HUES6 (cell line): ENCODE data around the gene HLX.

Experiments used
- H3K27ac ChIP-seq: 2 replicates; pipeline ENCODE4 v1.7.0; 2013; ENCODE audit warnings: low read depth, mild to moderate bottlenecking, low read length, inconsistent platforms
- H3K27me3 ChIP-seq: 2 replicates; pipeline ENCODE4 v1.6.1; 2013; ENCODE audit warnings: low read length; ENCODE audit not compliant: control insufficient read depth, insufficient read depth
- H3K36me3 ChIP-seq: 2 replicates; pipeline ENCODE4 v1.6.1; 2013; ENCODE audit warnings: low read length; ENCODE audit not compliant: control insufficient read depth, insufficient read depth
- H3K4me1 ChIP-seq: 2 replicates; pipeline ENCODE4 v1.6.1; 2013; ENCODE audit warnings: low read length; ENCODE audit not compliant: control insufficient read depth, insufficient read depth
- H3K4me3 ChIP-seq: 2 replicates; pipeline ENCODE4 v1.5.1; 2013; ENCODE audit warnings: low read depth, low read length
- H3K9ac ChIP-seq: one replicate; pipeline ENCODE4 v1.6.1; 2013; ENCODE audit warnings: mild to moderate bottlenecking, low read length
- H3K9me3 ChIP-seq: 2 replicates; pipeline ENCODE4 v1.6.1; 2013; ENCODE audit warnings: low read depth, low read length; ENCODE audit not compliant: control insufficient read depth, insufficient read depth

HLX gene

DNA sequence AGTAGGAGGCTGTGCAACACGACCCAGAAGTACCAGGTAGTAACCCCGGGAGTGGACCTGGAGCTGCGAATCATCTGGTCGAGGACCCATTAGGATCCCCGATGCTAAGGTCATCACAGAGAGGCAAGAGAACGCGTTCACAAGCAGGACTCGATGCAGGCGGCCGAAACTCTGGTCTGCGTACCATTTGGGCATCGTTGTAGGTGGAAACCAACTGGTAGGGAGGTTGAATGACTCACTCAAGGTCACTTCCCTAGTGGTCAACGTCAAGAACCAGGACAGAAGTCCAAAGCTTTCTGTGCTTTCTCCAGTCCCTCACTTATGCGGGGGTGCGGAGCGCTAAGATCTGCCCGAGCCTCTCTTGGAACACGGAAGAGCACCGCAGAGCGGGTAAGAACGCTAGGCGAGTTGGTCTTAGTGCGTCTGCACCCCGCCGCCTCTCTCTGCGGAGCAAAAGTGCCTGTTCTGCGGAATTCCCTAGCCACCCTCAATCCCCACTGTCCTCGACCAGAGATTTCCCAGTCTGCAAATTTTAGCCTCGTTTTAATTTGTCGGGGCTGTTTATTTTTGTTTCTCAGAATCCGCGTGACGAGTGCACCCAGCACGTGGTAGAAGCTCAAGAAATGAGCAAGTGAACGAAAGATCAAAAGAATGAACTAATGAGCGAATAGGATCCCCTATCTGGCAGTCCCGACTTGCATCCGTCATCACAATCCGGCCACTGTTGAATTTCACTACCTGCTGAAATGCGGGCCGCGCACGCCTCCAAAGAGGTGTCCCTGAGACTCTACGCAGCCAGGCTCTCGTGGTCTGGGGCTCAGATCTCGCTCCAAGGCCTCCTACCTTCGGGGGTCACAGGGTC is 12.2 kb downstream of the HLX start:
- Histone ChIP-seq H3K27ac (no peak overlapping the region), H3K9me3 (no peaks in the 10 kb centered on the region)

DNA sequence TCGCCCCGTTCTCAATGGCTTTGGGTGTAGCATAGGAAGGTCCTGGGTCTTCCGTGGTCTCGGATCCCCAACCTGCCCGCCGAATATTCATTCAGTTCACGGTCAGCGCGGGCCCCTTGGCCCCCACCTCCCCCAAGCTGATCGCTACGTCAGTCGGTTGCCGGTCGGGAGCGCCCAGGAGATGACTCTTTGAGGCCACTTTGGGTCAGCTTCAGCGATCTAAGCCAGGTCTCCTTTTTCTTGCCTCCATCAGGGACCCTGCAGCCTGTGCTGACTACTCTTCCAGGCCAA is 12.8 kb downstream of the HLX start:
- Histone ChIP-seq H3K9me3 (no peaks in the 10 kb centered on the region), H3K27me3 (peaks cover 100% of the 10 kb centered on the region), H3K36me3 (no peaks in the 10 kb centered on the region), H3K9ac (no peak overlapping the region), H3K27ac (no peak overlapping the region), H3K4me3 (peak overlapping the region; percentile 27; the same call in 1 of the 2 replicates), H3K4me1 (peaks cover 57% of the 10 kb centered on the region)

More for the DNA sequence above, 12.2 kb downstream of the HLX start:
- Histone ChIP-seq H3K4me1 (peaks cover 60% of the 10 kb centered on the region), H3K36me3 (no peaks in the 10 kb centered on the region), H3K27me3 (peaks cover 100% of the 10 kb centered on the region), H3K9ac (no peak overlapping the region), H3K4me3 (peak overlapping the region; percentile 27; the same call in 1 of the 2 replicates)

- H3K9me3 ChIP-seq = no peaks in the 10 kb centered on the region
- H3K4me3 ChIP-seq = peak overlapping the region; percentile 49
- no peak overlapping the region for H3K27ac ChIP-seq
- H3K36me3 ChIP-seq = no peaks in the 10 kb centered on the region
- H3K9ac ChIP-seq = no peak overlapping the region
- H3K27me3 ChIP-seq = peaks cover 97% of the 10 kb centered on the region
- peaks cover 49% of the 10 kb centered on the region for H3K4me1 ChIP-seq
These were observed 13.9 kb downstream of the HLX start for GRCh38 chr1:220892997-220893700.

- peaks cover 43% of the 10 kb centered on the region for H3K4me1 ChIP-seq
- no peaks in the 10 kb centered on the region for H3K36me3 ChIP-seq
- peaks cover 95% of the 10 kb centered on the region for H3K27me3 ChIP-seq
- H3K9me3 ChIP-seq = no peaks in the 10 kb centered on the region
- peak overlapping the region; percentile 49 for H3K4me3 ChIP-seq
- H3K27ac ChIP-seq = no peak overlapping the region
- no peak overlapping the region for H3K9ac ChIP-seq
These were observed 14.4 kb downstream of the HLX start for GRCh38 chr1:220893701-220894024.

GRCh38 chr1:220894025-220894923 is 15.0 kb downstream of the HLX start:
- Histone ChIP-seq H3K27me3 (peaks cover 91% of the 10 kb centered on the region), H3K4me3 (peak overlapping the region; percentile 49), H3K4me1 (peaks cover 41% of the 10 kb centered on the region), H3K9ac (no peak overlapping the region), H3K36me3 (no peaks in the 10 kb centered on the region), H3K9me3 (no peaks in the 10 kb centered on the region), H3K27ac (no peak overlapping the region)

DNA sequence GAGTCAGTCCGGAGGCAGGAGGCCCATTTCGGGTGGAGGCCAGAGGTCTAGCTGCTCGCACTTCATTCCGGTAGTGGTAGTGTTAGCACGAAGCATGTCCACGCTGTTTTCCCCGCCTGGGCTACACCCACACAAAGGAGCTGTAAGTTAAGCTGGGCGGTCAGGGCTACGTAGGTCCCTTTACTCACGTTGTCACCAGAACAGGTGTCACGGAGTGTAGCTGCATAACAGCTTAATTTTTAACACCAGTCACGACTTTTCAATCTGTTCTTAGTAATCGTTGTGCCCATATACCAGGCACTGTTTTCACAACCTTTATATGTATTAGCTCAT is 15.6 kb downstream of the HLX start:
- H3K27ac ChIP-seq = no peak overlapping the region
- H3K9me3 ChIP-seq = no peaks in the 10 kb centered on the region
- no peaks in the 10 kb centered on the region for H3K36me3 ChIP-seq
- peaks cover 41% of the 10 kb centered on the region for H3K4me1 ChIP-seq
- no peak overlapping the region for H3K9ac ChIP-seq
- H3K27me3 ChIP-seq = peaks cover 85% of the 10 kb centered on the region
- H3K4me3 ChIP-seq = peak overlapping the region; percentile 49

DNA sequence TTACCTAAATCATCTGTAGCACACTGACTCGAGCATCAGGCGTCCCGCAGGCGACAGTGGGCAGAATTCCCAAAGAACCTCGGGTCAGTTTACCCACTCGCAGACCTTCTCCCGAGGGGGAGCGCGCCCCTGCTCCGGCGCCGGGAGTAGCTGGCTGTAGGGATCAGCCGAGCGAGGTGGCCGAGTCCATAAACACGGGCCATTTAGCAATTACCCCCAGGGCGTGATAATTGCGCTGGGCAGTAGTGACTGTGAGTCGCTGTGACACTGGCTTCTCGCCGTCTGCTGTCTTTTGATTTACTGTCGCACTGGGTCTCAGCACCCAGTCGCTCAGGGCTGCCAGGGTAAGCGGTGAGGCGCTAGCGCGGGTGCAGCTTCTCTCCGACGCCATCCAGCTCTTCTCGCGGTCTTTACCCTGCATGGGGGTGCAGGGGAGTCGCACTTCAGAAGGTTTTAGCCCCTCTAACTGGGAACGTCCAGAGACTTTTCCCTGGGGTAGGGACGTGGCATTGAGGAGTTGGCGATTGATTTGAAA is 16.2 kb downstream of the HLX start:
- no peaks in the 10 kb centered on the region for H3K9me3 ChIP-seq
- no peak overlapping the region for H3K27ac ChIP-seq
- H3K27me3 ChIP-seq = peaks cover 83% of the 10 kb centered on the region
- no peaks in the 10 kb centered on the region for H3K36me3 ChIP-seq
- peaks cover 41% of the 10 kb centered on the region for H3K4me1 ChIP-seq
- peak overlapping the region; percentile 49; the same call in 1 of the 2 replicates for H3K4me3 ChIP-seq
- no peak overlapping the region for H3K9ac ChIP-seq

DNA sequence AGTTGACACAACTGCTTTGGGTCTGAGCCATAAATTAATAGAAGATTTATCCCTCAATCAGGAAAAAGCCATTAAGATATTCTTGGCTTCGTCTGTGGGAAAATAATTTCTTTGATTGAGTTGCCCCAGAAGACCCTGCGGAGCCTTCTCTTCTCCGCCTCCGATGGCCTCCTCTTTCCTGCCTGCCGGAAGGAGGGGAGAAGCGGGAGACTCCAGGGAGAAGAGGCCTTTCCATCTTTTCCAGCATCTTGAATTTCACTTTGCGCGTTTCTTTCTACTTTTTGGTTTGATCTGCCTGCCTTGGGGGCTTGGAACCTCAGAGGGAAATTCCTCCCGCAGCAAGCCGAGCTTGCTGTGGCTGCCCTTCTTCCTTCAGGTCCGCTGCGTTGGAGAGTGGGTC is 16.8 kb downstream of the HLX start:
- peaks cover 83% of the 10 kb centered on the region for H3K27me3 ChIP-seq
- H3K36me3 ChIP-seq = no peaks in the 10 kb centered on the region
- no peak overlapping the region for H3K27ac ChIP-seq
- H3K9ac ChIP-seq = no peak overlapping the region
- 0 out of 2 replicates have a peak overlapping the region, but pooled peaks have one; percentile 8 for H3K4me3 ChIP-seq
- H3K9me3 ChIP-seq = no peaks in the 10 kb centered on the region
- peaks cover 38% of the 10 kb centered on the region for H3K4me1 ChIP-seq

- Histone ChIP-seq H3K4me1 (peaks cover 6% of the 10 kb centered on the region; the same call in 1 of the 2 replicates), H3K36me3 (no peaks in the 10 kb centered on the region)
These were observed 21.6 kb downstream of the HLX start for GRCh38 chr1:220900842-220901241.

DNA sequence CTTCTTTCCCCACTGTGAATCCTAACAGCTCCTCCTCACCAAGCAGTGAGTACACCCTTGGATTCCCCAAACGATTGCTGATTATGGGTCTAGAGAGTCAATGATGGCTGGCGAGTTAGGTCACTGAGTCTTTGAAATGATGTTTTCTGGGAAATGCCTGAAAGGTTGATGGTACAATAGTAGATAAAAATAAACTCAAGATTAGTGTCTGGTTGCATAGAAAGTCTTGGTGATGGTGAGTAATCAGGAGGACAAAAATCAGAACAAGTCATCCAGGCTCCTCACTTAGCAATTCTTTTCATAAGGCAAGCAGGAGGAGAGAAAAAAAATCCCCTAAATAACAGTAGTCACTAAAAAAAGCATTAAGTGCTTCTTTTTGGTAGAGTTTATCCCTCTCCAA is 22.6 kb downstream of the HLX start:
- Histone ChIP-seq H3K27me3 (peaks cover 55% of the 10 kb centered on the region), H3K4me3 (no peak overlapping the region), H3K4me1 (no peaks in the 10 kb centered on the region), H3K36me3 (no peaks in the 10 kb centered on the region), H3K27ac (no peak overlapping the region), H3K9me3 (no peaks in the 10 kb centered on the region), H3K9ac (no peak overlapping the region)

More at GRCh38 chr1:220900842-220901241, 21.6 kb downstream of the HLX start:
- Histone ChIP-seq H3K4me3 (no peak overlapping the region), H3K9ac (no peak overlapping the region), H3K27me3 (peaks cover 64% of the 10 kb centered on the region), H3K27ac (no peak overlapping the region), H3K9me3 (no peaks in the 10 kb centered on the region)
